ENCODE measurements around the gene BGLAP. TPM values are rescaled to one million over a fixed set of nuclear protein-coding genes. Genes with fewer than 3 reads are reported as not detected.

The BGLAP gene
- total and polyA plus RNA-seq, 2 of the 13 experiments (the other 11 are each of a cell fraction or from before 2014, with no cell fraction given): 0.62 to 1.6 TPM

GRCh38 chr1:156291226-156292061, 49.5 kb downstream of the BGLAP start (continued):
- TF ChIP-seq ZNF235 (CRISPR knock-in tag; IDR thresholded peaks at IDR 0.05; ENCODE audit: borderline replicate concordance): peak; percentile 50; the same call in 1 of the 2 replicates
- TF ChIP-seq HNF4A (CRISPR knock-in tag; IDR thresholded peaks at IDR 0.05): peak; percentile 99
- no peak for TF ChIP-seq ZNF713 (CRISPR knock-in tag; IDR thresholded peaks at IDR 0.05)
- TF ChIP-seq RAD21 (CRISPR knock-in tag; IDR thresholded peaks at IDR 0.05): no peak
- peak; percentile 26; the same call in 1 of the 2 replicates for TF ChIP-seq ZNF441 (CRISPR knock-in tag; IDR thresholded peaks at IDR 0.05; ENCODE audit: borderline replicate concordance)
- TF ChIP-seq ZNF124 (CRISPR knock-in tag; IDR thresholded peaks at IDR 0.05): no peak
- no peak for TF ChIP-seq KLF13 (CRISPR knock-in tag; IDR thresholded peaks at IDR 0.05)
- TF ChIP-seq AGO2 (optimal IDR thresholded peaks at IDR 0.05; ENCODE audit: low read depth, low read length): peak; percentile 86
- TF ChIP-seq ZNF101 (CRISPR knock-in tag; IDR thresholded peaks at IDR 0.05; ENCODE audit: borderline replicate concordance, low read depth): no peak; the same call in 1 of the 2 replicates
- no peak for TF ChIP-seq ELK4 (CRISPR knock-in tag; IDR thresholded peaks at IDR 0.05; ENCODE audit: borderline replicate concordance)
- 0 out of 2 replicates have a peak, but pooled peaks have one; percentile 32 for TF ChIP-seq FOXP4 (CRISPR knock-in tag; IDR thresholded peaks at IDR 0.05)
- peak; percentile 26; the same call in 1 of the 2 replicates for TF ChIP-seq KMT2A (CRISPR knock-in tag; IDR thresholded peaks at IDR 0.05)
- TF ChIP-seq ATF2 (CRISPR knock-in tag; IDR thresholded peaks at IDR 0.05): peak; percentile 21
- no peak; the same call in 1 of the 2 replicates for TF ChIP-seq SMYD3 (CRISPR knock-in tag; IDR thresholded peaks at IDR 0.05)
- no peak for TF ChIP-seq EHMT2 (IDR thresholded peaks at IDR 0.05; ENCODE audit: borderline replicate concordance, low read depth, low read length)
- TF ChIP-seq JARID2 (CRISPR knock-in tag; IDR thresholded peaks at IDR 0.05; ENCODE audit: insufficient replicate concordance): no peak
- TF ChIP-seq KDM1A (CRISPR knock-in tag; IDR thresholded peaks at IDR 0.05): no peak
- peak; percentile 83 for TF ChIP-seq KAT8 (CRISPR knock-in tag; IDR thresholded peaks at IDR 0.05)
- peak; percentile 92 for TF ChIP-seq ZNF501 (CRISPR knock-in tag; IDR thresholded peaks at IDR 0.05)
- TF ChIP-seq CBX5 (CRISPR knock-in tag; IDR thresholded peaks at IDR 0.05; ENCODE audit: borderline replicate concordance): peak; percentile 62
- TF ChIP-seq DRAP1 (CRISPR knock-in tag; IDR thresholded peaks at IDR 0.05): peak; percentile 89
- no peak for TF ChIP-seq PREB (CRISPR knock-in tag; IDR thresholded peaks at IDR 0.05)
- no peak for TF ChIP-seq ZNF431 (CRISPR knock-in tag; IDR thresholded peaks at IDR 0.05; ENCODE audit: borderline replicate concordance, low read depth)

All from HepG2 (cell line).